Glutamatergic neuron (in vitro differentiated cells): ENCODE measurements around the gene CETN1. TPM values are rescaled to one million over a fixed set of nuclear protein-coding genes. Genes with fewer than 3 reads are reported as not detected.

ENCODE experiments used
- DNase-seq: peaks from one replicate; pipeline ENCODE4 v3.0.0; 2022
- H3K27ac Mint-ChIP-seq: one replicate; pipeline ENCODE4 v1.8.0; 2020; ENCODE audit warnings: mild to moderate bottlenecking, mixed read lengths, inconsistent platforms; ENCODE audit not compliant: unreplicated experiment
- H3K27me3 Mint-ChIP-seq: one replicate; pipeline ENCODE4 v1.8.0; 2020; ENCODE audit warnings: mild to moderate bottlenecking, moderate library complexity, mixed read lengths, inconsistent platforms; ENCODE audit not compliant: unreplicated experiment
- H3K36me3 Mint-ChIP-seq: one replicate; pipeline ENCODE4 v1.8.0; 2020; ENCODE audit warnings: mild to moderate bottlenecking, mixed read lengths, inconsistent platforms; ENCODE audit not compliant: unreplicated experiment
- H3K4me1 Mint-ChIP-seq: one replicate; pipeline ENCODE4 v1.8.0; 2020; ENCODE audit warnings: mild to moderate bottlenecking, low read depth, mixed read lengths, inconsistent platforms; ENCODE audit not compliant: unreplicated experiment
- H3K4me3 Mint-ChIP-seq: one replicate; pipeline ENCODE4 v1.8.0; 2020; ENCODE audit warnings: mild to moderate bottlenecking, mixed read lengths, inconsistent platforms; ENCODE audit not compliant: unreplicated experiment
- H3K9me3 Mint-ChIP-seq: one replicate; pipeline ENCODE4 v1.8.0; 2020; ENCODE audit warnings: mild to moderate bottlenecking, moderate library complexity, mixed read lengths, inconsistent platforms; ENCODE audit not compliant: unreplicated experiment
- CTCF ChIP-seq: fragments of 200-600 bp; sonication (generic); IDR thresholded peaks from one replicate; pipeline ENCODE4 v1.5.0; 2021; ENCODE audit not compliant: partially characterized antibody, unreplicated experiment
- total RNA-seq: library from RNA; stranded (reverse); fragmentation: NEBNext Ultra II Directional; extraction: Animal tissue kit (Norgen Biotek cat#: 25700); gene quantifications from one replicate; pipeline ENCODE4 v1.2.1, GENCODE V29; 2021; ENCODE audit not compliant: unreplicated experiment

Gene CETN1
- total RNA-seq, 1 donor from 2014 or later, result not detected

GRCh38 chr18:614193-614592 lies 34.0 kb downstream of the CETN1 start:
- Mint-ChIP-seq H3K36me3 (no peaks in the 10 kb centered on the region), H3K9me3 (peaks cover 3% of the 10 kb centered on the region), H3K4me3 (no peak overlapping the region), H3K27me3 (no peaks in the 10 kb centered on the region), H3K27ac (no peak overlapping the region), H3K4me1 (no peaks in the 10 kb centered on the region)
- TF ChIP-seq CTCF, result no peak
- DNase-seq, result no peak

- H3K4me1 Mint-ChIP-seq, result no peaks in the 10 kb centered on the region
- H3K27ac Mint-ChIP-seq, result no peak overlapping the region
- H3K27me3 Mint-ChIP-seq, result no peaks in the 10 kb centered on the region
- no peaks in the 10 kb centered on the region for H3K36me3 Mint-ChIP-seq
- no peak for DNase-seq
- H3K9me3 Mint-ChIP-seq, result peaks cover 3% of the 10 kb centered on the region
- no peak for TF ChIP-seq CTCF
- no peak overlapping the region for H3K4me3 Mint-ChIP-seq
These were observed 34.9 kb downstream of the CETN1 start for GRCh38 chr18:615092-615521.

- no peak overlapping the region for H3K27ac Mint-ChIP-seq
- no peak for TF ChIP-seq CTCF
- H3K9me3 Mint-ChIP-seq, result peaks cover 3% of the 10 kb centered on the region
- no peaks in the 10 kb centered on the region for H3K4me1 Mint-ChIP-seq
- no peak overlapping the region for H3K4me3 Mint-ChIP-seq
- H3K36me3 Mint-ChIP-seq, result no peaks in the 10 kb centered on the region
- peaks cover 2% of the 10 kb centered on the region for H3K27me3 Mint-ChIP-seq
- DNase-seq, result no peak
These were observed 35.6 kb downstream of the CETN1 start for GRCh38 chr18:615773-616172.

- Mint-ChIP-seq H3K27me3 (peaks cover 2% of the 10 kb centered on the region), H3K27ac (no peak overlapping the region), H3K4me3 (no peak overlapping the region), H3K9me3 (no peaks in the 10 kb centered on the region), H3K4me1 (peaks cover 5% of the 10 kb centered on the region), H3K36me3 (no peaks in the 10 kb centered on the region)
- TF ChIP-seq CTCF, result peak; percentile 64
- no peak for DNase-seq
These were observed 36.3 kb downstream of the CETN1 start for GRCh38 chr18:616380-616995.

- TF ChIP-seq CTCF, result no peak
- Mint-ChIP-seq H3K36me3 (no peaks in the 10 kb centered on the region), H3K4me1 (peaks cover 5% of the 10 kb centered on the region), H3K9me3 (no peaks in the 10 kb centered on the region), H3K27me3 (peaks cover 2% of the 10 kb centered on the region), H3K27ac (no peak overlapping the region), H3K4me3 (no peak overlapping the region)
- no peak for DNase-seq
These were observed 37.9 kb downstream of the CETN1 start for GRCh38 chr18:617970-618504.
